Measurements from ENCODE around the gene RGL3.

RGL3 gene

DNA sequence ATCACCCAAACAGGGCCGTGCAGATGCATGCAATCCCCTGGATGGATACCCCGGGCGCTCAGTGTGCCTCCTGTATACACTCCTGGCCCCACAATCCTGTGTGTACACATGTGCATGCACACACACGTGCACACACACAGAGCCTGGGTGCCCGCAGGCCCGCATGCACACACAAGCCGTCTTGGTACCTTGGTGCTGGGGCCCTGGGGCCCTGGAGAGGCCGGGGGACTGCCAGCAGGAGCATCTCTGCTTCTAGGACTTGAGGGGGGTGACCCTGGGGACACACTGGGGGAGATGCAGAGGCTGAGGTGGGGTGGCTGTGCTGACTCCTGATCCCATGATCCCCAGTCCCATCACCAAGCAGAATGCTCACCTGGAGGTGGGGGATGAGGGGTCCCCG is 19.4 kb downstream of the RGL3 start:
- no peak overlapping the region for H3K27ac ChIP-seq
- TF ChIP-seq, protein P1, sequence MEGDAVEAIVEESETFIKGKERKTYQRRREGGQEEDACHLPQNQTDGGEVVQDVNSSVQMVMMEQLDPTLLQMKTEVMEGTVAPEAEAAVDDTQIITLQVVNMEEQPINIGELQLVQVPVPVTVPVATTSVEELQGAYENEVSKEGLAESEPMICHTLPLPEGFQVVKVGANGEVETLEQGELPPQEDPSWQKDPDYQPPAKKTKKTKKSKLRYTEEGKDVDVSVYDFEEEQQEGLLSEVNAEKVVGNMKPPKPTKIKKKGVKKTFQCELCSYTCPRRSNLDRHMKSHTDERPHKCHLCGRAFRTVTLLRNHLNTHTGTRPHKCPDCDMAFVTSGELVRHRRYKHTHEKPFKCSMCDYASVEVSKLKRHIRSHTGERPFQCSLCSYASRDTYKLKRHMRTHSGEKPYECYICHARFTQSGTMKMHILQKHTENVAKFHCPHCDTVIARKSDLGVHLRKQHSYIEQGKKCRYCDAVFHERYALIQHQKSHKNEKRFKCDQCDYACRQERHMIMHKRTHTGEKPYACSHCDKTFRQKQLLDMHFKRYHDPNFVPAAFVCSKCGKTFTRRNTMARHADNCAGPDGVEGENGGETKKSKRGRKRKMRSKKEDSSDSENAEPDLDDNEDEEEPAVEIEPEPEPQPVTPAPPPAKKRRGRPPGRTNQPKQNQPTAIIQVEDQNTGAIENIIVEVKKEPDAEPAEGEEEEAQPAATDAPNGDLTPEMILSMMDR (IDR thresholded peaks at IDR 0.05), result no peak
- no peak for TF ChIP-seq ZFX (IDR thresholded peaks at IDR 0.05; ENCODE audit: borderline replicate concordance)

DNA sequence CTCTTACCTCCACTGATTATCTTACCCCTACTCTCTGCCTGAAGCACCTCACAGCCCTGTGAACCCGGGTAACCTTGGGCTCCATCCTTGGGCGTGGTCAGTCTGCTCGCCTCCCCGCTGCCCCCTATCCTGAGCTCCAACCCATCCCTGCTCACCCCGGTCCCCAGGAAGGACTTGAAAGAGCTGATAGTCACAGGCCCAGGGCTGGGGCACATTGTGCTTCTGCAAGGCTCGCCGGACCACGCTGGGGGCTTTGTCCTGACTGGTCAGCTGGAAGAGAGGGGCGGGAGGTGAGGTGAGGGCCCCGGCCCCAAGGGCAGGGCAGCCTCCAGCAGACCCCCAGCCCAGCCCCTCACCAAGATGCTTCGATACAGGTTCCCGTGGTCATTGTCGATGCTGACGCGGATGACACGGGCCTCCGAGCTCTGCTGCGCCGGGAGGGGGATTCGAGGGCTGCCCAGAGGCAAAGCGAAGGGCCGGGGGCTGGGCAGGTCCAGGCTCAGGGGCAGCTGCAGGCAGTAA is 22.0 kb downstream of the RGL3 start:
- no peak overlapping the region for H3K27ac ChIP-seq
- TF ChIP-seq, protein P1 (IDR thresholded peaks at IDR 0.05), result no peak
- no peak for TF ChIP-seq ZFX (IDR thresholded peaks at IDR 0.05; ENCODE audit: borderline replicate concordance)

DNA sequence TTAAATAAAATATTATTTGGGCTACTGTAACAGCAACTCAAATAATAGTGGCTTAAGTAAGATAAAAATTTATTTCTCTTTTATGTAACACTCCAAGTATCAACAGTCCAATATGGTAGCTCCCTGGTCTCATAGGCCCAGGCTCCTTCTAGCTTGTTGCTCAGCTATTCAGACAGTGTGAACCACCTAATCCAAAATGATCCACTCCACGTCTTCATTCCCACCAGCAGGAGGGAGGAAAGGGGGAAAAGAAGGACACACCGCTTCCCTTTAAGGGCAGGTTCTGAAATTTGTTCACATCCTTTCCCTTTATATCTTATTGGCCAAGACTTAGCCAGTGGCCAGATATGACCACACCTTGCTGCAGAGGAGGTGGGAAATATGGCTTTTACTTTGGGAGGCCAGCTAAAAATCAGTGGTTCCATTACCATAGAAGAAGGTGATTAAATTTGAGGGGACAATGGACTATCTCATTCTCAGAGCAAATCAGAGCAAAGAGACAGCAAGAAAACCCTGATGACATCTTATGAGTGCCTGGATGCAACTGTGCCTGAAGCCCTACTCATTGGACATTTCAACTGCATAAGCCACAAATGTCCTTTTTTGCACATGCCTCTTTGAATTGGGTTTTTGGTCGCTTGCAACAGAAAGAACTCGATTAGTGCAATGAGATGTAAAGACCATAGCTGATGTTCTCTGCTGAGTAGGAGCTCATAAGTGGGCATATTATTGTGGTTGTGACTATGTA is 28.0 kb downstream of the RGL3 start:
- TF ChIP-seq ZFX (IDR thresholded peaks at IDR 0.05; ENCODE audit: borderline replicate concordance), result no peak
- TF ChIP-seq, protein P1 (IDR thresholded peaks at IDR 0.05), result no peak

DNA sequence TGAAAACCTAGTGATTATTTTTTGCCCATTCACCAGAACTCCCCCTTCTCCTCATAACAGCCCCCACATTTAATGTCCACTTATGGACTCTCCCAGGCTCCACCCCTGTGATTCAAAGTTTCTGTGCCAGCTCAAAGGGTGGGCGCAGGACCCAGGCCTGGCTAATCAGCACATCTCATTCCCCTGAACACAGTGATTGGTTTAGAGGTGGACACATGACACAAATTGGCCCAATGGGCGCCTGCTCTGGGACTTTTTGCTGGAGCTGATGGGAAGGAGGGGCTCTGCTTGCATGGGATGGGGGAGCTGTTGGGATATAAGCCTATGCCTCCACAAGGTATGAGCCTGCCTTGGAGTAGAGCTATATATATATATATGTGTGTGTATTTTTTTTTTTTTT is 28.8 kb downstream of the RGL3 start:
- no peak for TF ChIP-seq ZFX (IDR thresholded peaks at IDR 0.05; ENCODE audit: borderline replicate concordance)
- TF ChIP-seq, protein P1 (IDR thresholded peaks at IDR 0.05), result no peak
- H3K27ac ChIP-seq, result no peak overlapping the region

More for the DNA sequence above, 28.0 kb downstream of the RGL3 start:
- no peak overlapping the region for H3K27ac ChIP-seq

DNA sequence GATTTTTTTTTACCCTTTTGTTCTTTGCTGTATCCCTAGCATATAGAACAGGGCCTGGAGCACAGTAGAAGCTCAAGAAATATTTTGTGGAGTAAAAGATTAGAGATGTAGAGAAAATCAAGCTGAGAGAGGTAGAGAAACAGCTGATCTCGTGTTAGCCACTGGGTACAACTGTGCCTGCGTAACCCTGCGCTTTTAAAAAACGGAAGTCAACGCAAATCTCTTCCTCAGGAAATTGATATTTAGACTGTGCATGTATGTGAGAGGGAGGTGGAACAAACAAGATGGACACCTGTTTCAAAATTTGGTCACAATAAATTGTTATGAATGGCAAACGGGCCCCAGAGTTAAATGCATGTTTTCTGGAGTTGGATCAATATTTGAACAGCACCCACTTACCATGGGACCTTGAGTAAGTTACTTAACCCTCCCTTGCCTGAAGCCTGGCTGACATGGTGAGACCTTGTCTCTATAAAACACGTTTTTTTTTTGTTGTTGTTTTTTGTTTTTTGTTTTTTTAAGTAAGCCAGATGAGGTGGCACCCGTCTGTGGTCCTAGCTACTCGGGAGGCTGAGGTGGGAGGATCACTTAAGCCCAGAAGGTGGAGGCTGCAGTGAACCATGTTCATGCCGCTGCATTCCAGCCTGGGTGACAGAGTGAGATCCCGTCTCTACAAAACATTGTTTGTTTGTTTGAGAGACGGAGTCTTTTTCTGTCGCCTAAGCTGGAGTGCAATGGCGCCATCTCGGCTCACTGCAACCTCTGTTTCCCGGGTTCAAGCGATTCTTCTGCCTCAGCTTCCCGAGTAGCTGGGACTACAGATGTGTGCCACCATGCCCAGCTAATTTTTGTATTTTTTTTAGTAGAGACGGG is 31.7 kb downstream of the RGL3 start:
- H3K27ac ChIP-seq, result no peak overlapping the region
- TF ChIP-seq ZFX (IDR thresholded peaks at IDR 0.05; ENCODE audit: borderline replicate concordance), result no peak
- TF ChIP-seq, protein P1 (IDR thresholded peaks at IDR 0.05), result no peak

DNA sequence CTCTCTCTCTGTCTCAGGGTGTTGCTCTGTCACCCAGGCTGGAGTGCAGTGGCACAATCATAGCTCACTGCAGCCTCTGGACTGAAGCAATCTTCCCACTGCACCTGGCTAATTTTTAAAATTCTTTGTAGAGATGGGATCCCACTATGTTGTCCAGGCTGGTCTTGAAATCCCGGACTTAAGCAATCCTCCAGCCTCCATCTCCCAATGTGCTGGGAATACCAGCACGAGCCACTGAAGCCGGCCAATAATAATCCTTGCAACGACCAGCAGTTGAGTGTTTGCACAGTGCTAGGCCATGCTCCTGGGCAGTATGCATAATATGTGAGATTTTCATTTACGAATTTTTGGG is 34.4 kb downstream of the RGL3 start:
- TF ChIP-seq, protein P1 (IDR thresholded peaks at IDR 0.05), result no peak
- no peak for TF ChIP-seq ZFX (IDR thresholded peaks at IDR 0.05; ENCODE audit: borderline replicate concordance)
- peak overlapping the region; percentile 98 for H3K27ac ChIP-seq

DNA sequence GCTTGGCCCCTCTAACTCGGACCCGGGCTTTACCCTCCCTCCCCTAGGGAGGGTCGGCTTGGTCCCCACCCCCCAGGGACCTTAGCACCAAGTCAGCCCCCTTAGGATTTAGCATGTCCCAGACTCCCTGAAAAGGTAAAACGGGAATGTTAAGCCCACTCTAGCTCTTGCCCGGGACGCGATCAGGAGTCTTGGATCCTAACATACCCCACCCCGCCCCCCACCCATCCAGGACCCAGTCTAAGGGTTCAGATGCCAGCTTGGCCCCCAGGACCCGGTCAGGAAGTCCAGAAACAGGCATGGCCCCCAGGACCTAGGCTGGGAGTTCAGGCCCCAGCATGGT is 35.4 kb downstream of the RGL3 start:
- TF ChIP-seq, protein P1 (IDR thresholded peaks at IDR 0.05), result no peak
- TF ChIP-seq ZFX (IDR thresholded peaks at IDR 0.05; ENCODE audit: borderline replicate concordance), result no peak
- peak overlapping the region; percentile 98 for H3K27ac ChIP-seq
